Transverse colon (tissue), 4 donors: Measurements from ENCODE around the gene TWIST2. TPM values are rescaled to one million over a fixed set of nuclear protein-coding genes. Genes with fewer than 3 reads are reported as not detected.

Source experiments
- DNase-seq: peaks from one replicate; pipeline ENCODE4 v3.0.0-alpha.2; 2019
- H3K27ac ChIP-seq, 4 donors: fragments of 200-600 bp; sonication (generic); 2 replicates each; pipeline ENCODE4 v1.5.1; 2016 to 2018; ENCODE audit warnings: inconsistent platforms in 4 of 4
- H3K27me3 ChIP-seq: fragments of 200-600 bp; sonication (generic); 2 replicates; pipeline ENCODE4 v1.5.1; 2017; ENCODE audit warnings: inconsistent platforms
- H3K36me3 ChIP-seq, 4 donors: fragments of 200-600 bp; sonication (generic); 2 replicates each; pipeline ENCODE4 v1.5.1; 2017 to 2019; ENCODE audit warnings: inconsistent platforms in 4 of 4
- H3K4me1 ChIP-seq, 4 donors: fragments of 200-600 bp; sonication (generic); 2 replicates each; pipeline ENCODE4 v1.5.1; 2017 to 2020; ENCODE audit warnings: inconsistent platforms in 4 of 4
- H3K4me3 ChIP-seq, 4 donors: fragments of 200-600 bp; sonication (generic); 1 replicate in 1 of 4; 2 replicates in 3 of 4; pipeline versions ENCODE4 v1.5.1 to v1.6.1; 2017 to 2019; ENCODE audit warnings: inconsistent platforms in 4 of 4
- H3K9me3 ChIP-seq, 2 donors: fragments of 200-600 bp; sonication (generic); 2 replicates each; pipeline ENCODE4 v1.5.1; 2017 to 2019; ENCODE audit warnings: inconsistent platforms in 2 of 2
- CTCF ChIP-seq, 5 experiments: fragments of 200-600 bp in 3 of 5; fragments of 450-650 bp in 2 of 5; sonication (generic) in 3 of 5; IDR thresholded peaks; 1 replicate in 2 of 5; 2 replicates in 3 of 5; pipeline ENCODE4 v1.5.1; 2016 to 2017; ENCODE audit warnings: antibody characterized with exemption in 5 of 5, inconsistent platforms in 3 of 5, mild to moderate bottlenecking in 2 of 5, moderate library complexity in 1 of 5
- EP300 ChIP-seq: sonication (generic); formaldehyde crosslinking; IDR thresholded peaks from one replicate; pipeline ENCODE4 v1.6.1; 2017; ENCODE audit warnings: antibody characterized with exemption, low read depth
- POLR2A ChIP-seq: fragments of 450-650 bp; IDR thresholded peaks from one replicate; pipeline ENCODE4 v1.6.1; 2016; ENCODE audit warnings: antibody characterized with exemption, mild to moderate bottlenecking, moderate library complexity
- POLR2AphosphoS5 ChIP-seq, 3 donors: sonication (generic); formaldehyde crosslinking; IDR thresholded peaks; one replicate each; pipeline ENCODE4 v1.6.1; 2016; ENCODE audit warnings: antibody characterized with exemption in 3 of 3
- WGBS, 2 donors: methylation state at CpG; one replicate each; pipeline ENCODE4 v1.1.5; 2018; ENCODE audit warnings: low coverage in 1 of 2; 5-methylcytosine and 5-hydroxymethylcytosine counted together
- in situ Hi-C, 4 donors: fragments of 200-750 bp; cut with MboI; loops; one replicate each; pipeline versions ENCODE4 v1.15.0 to v1.15.1; 2017; ENCODE audit warnings: low sequenced_read_pairs in 3 of 4, low pct_ligation_motif_present in 1 of 4, low pct_unique_long_range_greater_than_20kb in 1 of 4
- intact Hi-C: fragments of 100-400 bp; cut with DNase I; formaldehyde crosslinking; loops from one replicate; pipeline ENCODE4 v1.15.1; 2023; ENCODE audit warnings: low total_unique reads
- total RNA-seq, 4 donors: library from RNA; depleted of rRNA; stranded (reverse); fragments of >200 nt; gene quantifications; one replicate each; pipeline ENCODE4 v1.1.0, GENCODE V29; 2016

TWIST2 gene
- total RNA-seq, 4 donors from 2014 or later = 6.7 to 59.1 (median 16.8) TPM

- Histone ChIP-seq H3K4me1 (peaks cover 29 to 48% (median 38%) of the 10 kb centered on the region in 4 donors), H3K36me3 (no peaks in the 10 kb centered on the region), H3K27me3 (no peaks in the 10 kb centered on the region), H3K4me3 (no peak overlapping the region), H3K27ac (peak overlapping the region; percentile 15 to 87 (median 59)), H3K9me3 (no peaks in the 10 kb centered on the region)
- intact Hi-C loops (no loop called here), in situ Hi-C loops (no loop called here)
- 63% methylated on average over 10 of the region's 10 CpGs; no CpG with 5 or more reads in 1 of the 2 donors for WGBS, 2 donors
- no peak for TF ChIP-seq POLR2AphosphoS5 (IDR thresholded peaks at IDR 0.05)
- TF ChIP-seq CTCF (IDR thresholded peaks at IDR 0.05) = no peak
- TF ChIP-seq POLR2A = no peak
- no peak for TF ChIP-seq EP300
- no peak for DNase-seq
These were observed 20.2 kb downstream of the TWIST2 start for GRCh38 chr2:238868067-238868524.

GRCh38 chr2:238868616-238869292, 20.9 kb downstream of the TWIST2 start:
- WGBS, 2 donors = 37 to 82% methylated on average over 6 to 25 of the region's 25 CpGs
- in situ Hi-C loops = no loop called here

GRCh38 chr2:238869293-238870124, 21.6 kb downstream of the TWIST2 start:
- intact Hi-C loops = no loop called here
- no peaks in the 10 kb centered on the region for H3K36me3 ChIP-seq
- no peak for DNase-seq
- in situ Hi-C loops = no loop called here
- H3K27ac ChIP-seq = peak overlapping the region; percentile 40 to 87 (median 59)
- no peaks in the 10 kb centered on the region for H3K27me3 ChIP-seq
- TF ChIP-seq POLR2A = no peak
- no peak for TF ChIP-seq EP300
- no peaks in the 10 kb centered on the region for H3K9me3 ChIP-seq
- WGBS, 2 donors = 66 to 77% methylated on average over 8 to 9 of the region's 9 CpGs
- H3K4me3 ChIP-seq = no peak overlapping the region
- peaks cover 21 to 38% (median 30%) of the 10 kb centered on the region in 4 donors for H3K4me1 ChIP-seq

More at GRCh38 chr2:238868616-238869292, 20.9 kb downstream of the TWIST2 start:
- TF ChIP-seq EP300 (no peak), POLR2AphosphoS5 (IDR thresholded peaks at IDR 0.05) (peak; percentile 26 to 69 (median 59))
- Histone ChIP-seq H3K36me3 (no peaks in the 10 kb centered on the region), H3K27me3 (no peaks in the 10 kb centered on the region), H3K9me3 (no peaks in the 10 kb centered on the region), H3K27ac (peak overlapping the region; percentile 15 to 87 (median 59)), H3K4me1 (peaks cover 25 to 46% (median 37%) of the 10 kb centered on the region in 4 donors), H3K4me3 (no peak overlapping the region)
- intact Hi-C loops = no loop called here
- peak; percentile 59 for DNase-seq

- Histone ChIP-seq H3K27ac (no peak overlapping the region), H3K9me3 (no peaks in the 10 kb centered on the region), H3K27me3 (no peaks in the 10 kb centered on the region), H3K36me3 (no peaks in the 10 kb centered on the region), H3K4me3 (no peak overlapping the region), H3K4me1 (peaks cover 16 to 31% (median 23%) of the 10 kb centered on the region in 4 donors)
- DNase-seq = no peak
- in situ Hi-C loops (no loop called here), intact Hi-C loops (no loop called here)
- 90% methylated on average over 3 of the region's 3 CpGs; no CpG with 5 or more reads in 1 of the 2 donors for WGBS, 2 donors
- no peak for TF ChIP-seq POLR2AphosphoS5 (IDR thresholded peaks at IDR 0.05)
- TF ChIP-seq EP300 = no peak
- TF ChIP-seq CTCF (IDR thresholded peaks at IDR 0.05) = no peak
- TF ChIP-seq POLR2A = no peak
These were observed 22.4 kb downstream of the TWIST2 start for GRCh38 chr2:238870261-238870660.

GRCh38 chr2:238872026-238872425, 24.1 kb downstream of the TWIST2 start:
- H3K9me3 ChIP-seq = no peaks in the 10 kb centered on the region
- no peaks in the 10 kb centered on the region for H3K36me3 ChIP-seq
- no peaks in the 10 kb centered on the region for H3K27me3 ChIP-seq
- H3K4me1 ChIP-seq = peaks cover 16 to 20% (median 17%) of the 10 kb centered on the region in 4 donors
- WGBS, 2 donors = 81% methylated on average over 7 of the region's 7 CpGs; no CpG with 5 or more reads in 1 of the 2 donors
- in situ Hi-C loops (no loop called here), intact Hi-C loops (no loop called here)
- no peak for DNase-seq
- no peak overlapping the region for H3K4me3 ChIP-seq
- H3K27ac ChIP-seq = no peak overlapping the region
- no peak for TF ChIP-seq CTCF (IDR thresholded peaks at IDR 0.05)
